Epithelial cell of esophagus (primary cell): ENCODE measurements around the gene KLKB1.

Experiments
- DNase-seq: peaks from one replicate; pipeline ENCODE4 v3.0.0; 2010; ENCODE audit warnings: low read depth
- H3K4me3 ChIP-seq: 2 replicates; pipeline ENCODE4 v1.5.1; 2011; ENCODE audit warnings: mild to moderate bottlenecking, low read length, control low read depth
- CTCF ChIP-seq: IDR thresholded peaks from 2 replicates; pipeline ENCODE4 v1.5.1; 2011; ENCODE audit warnings: low read depth, mild to moderate bottlenecking, low read length, control low read depth, inconsistent platforms; ENCODE audit not compliant: insufficient read depth; ENCODE audit errors: missing control alignments

KLKB1 gene

GRCh38 chr4:186307916-186308315 is 80.6 kb downstream of the KLKB1 start:
- no peak for DNase-seq
- H3K4me3 ChIP-seq, result no peak overlapping the region
- no peak for TF ChIP-seq CTCF
